Measurements from ENCODE around the gene KLK4. TPM values are rescaled to one million over a fixed set of nuclear protein-coding genes. Genes with fewer than 3 reads are reported as not detected.

The KLK4 gene
- total and polyA plus RNA-seq, 4 donors, result 0.03 to 0.26 TPM; not detected in 2

- H3K9me3 ChIP-seq (ENCODE audit: control insufficient read depth in 4 of 4, insufficient read depth in 3 of 4, low read length in 3 of 4), result no peaks in the 10 kb centered on the region
- no peak overlapping the region for H3K9ac ChIP-seq (ENCODE audit: insufficient read depth in 1 of 2, low read length in 2 of 2)
- H3K27ac ChIP-seq (ENCODE audit: low read depth in 1 of 2, low read length in 1 of 2), result no peak overlapping the region
- no peaks in the 10 kb centered on the region for H3K36me3 ChIP-seq (ENCODE audit: control insufficient read depth in 4 of 4, insufficient read depth in 4 of 4, low read length in 4 of 4)
- TF ChIP-seq CTCF (IDR thresholded peaks at IDR 0.05; ENCODE audit: control extremely low read depth, extremely low read depth), result no peak
- H3K4me1 ChIP-seq (ENCODE audit: control insufficient read depth in 5 of 5, insufficient read depth in 5 of 5, low read length in 5 of 5), result no peaks in the 10 kb centered on the region
- H3K4me3 ChIP-seq, result no peak overlapping the region
- WGBS, 2 donors, result 62 to 73% methylated on average over 4 of the region's 4 CpGs
- peaks cover 0 to 15% (median 2%) of the 10 kb centered on the region in 3 donors for H3K27me3 ChIP-seq (ENCODE audit: control insufficient read depth in 3 of 3, insufficient read depth in 3 of 3, low read length in 2 of 3)
- ATAC-seq (ENCODE audit: insufficient read depth, low FRiP score) (no peak), DNase-seq (no peak)
Observed at GRCh38 chr19:50932690-50933083, 21.5 kb upstream of the KLK4 start.

DNA sequence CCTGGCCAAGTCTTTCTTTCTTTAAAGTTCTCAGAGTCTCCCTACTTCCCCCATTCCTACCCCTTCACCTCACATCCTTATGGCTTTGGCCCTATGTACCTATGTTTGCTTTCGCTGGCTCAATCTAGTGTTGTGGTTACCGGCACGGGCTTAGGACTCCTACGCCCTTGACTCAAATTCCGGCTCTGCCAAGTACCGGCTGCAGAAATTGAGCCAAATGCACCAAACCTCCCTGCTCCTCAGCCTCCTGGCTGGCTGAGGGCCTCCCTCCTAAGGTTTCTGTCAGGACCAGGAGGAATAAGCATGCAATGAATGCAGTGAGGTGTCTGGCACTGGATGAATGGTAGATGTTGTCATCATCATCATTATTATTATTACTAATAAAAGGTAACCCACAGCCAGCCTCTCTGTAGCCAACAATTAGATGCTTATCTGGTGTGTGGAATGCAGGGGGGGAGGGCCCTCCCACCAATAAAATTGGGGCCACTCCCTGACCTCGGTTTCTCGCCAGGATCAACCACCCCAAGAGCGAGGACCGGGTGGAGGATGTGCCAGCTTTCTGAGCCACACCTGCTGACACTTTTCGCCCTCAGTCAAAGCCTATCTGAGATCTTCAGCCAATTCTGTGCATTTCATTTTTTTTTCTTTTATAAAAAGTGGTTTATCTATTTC lies 21.0 kb upstream of the KLK4 start:
- 75 to 84% methylated on average over 11 of the region's 11 CpGs for WGBS, 2 donors
- ATAC-seq (ENCODE audit: insufficient read depth, low FRiP score), result no peak
- no peak for DNase-seq
- Histone ChIP-seq H3K27me3 (ENCODE audit: control insufficient read depth in 3 of 3, insufficient read depth in 3 of 3, low read length in 2 of 3) (peaks cover 0 to 17% (median 2%) of the 10 kb centered on the region in 3 donors), H3K9me3 (ENCODE audit: control insufficient read depth in 4 of 4, insufficient read depth in 3 of 4, low read length in 3 of 4) (no peaks in the 10 kb centered on the region), H3K9ac (ENCODE audit: insufficient read depth in 1 of 2, low read length in 2 of 2) (no peak overlapping the region), H3K27ac (ENCODE audit: low read depth in 1 of 2, low read length in 1 of 2) (no peak overlapping the region), H3K4me1 (ENCODE audit: control insufficient read depth in 5 of 5, insufficient read depth in 5 of 5, low read length in 5 of 5) (no peaks in the 10 kb centered on the region), H3K4me3 (no peak overlapping the region), H3K36me3 (ENCODE audit: control insufficient read depth in 4 of 4, insufficient read depth in 4 of 4, low read length in 4 of 4) (no peaks in the 10 kb centered on the region)
- TF ChIP-seq CTCF (IDR thresholded peaks at IDR 0.05; ENCODE audit: control extremely low read depth, extremely low read depth), result no peak

DNA sequence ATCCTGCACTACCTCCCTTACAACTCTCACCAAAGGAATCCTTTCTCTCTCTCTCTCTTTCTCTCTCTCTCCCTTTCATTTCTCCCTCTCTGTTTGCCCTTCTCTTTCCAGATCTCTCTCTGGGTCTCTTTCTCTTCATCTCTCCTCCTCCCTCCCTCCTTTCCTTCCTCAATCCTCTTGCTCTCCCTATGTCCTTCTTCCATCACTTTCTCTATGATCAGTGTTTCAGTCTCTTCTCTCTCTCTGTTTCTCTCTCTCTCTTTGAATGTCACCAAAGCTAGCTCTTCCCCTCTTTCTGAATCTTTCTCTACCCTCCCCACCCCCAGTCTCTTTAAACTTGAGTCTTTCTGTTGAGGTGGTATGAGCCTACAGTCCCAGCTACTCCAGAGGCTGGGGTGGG lies 19.8 kb upstream of the KLK4 start:
- Histone ChIP-seq H3K9ac (ENCODE audit: insufficient read depth in 1 of 2, low read length in 2 of 2) (no peak overlapping the region), H3K4me1 (ENCODE audit: control insufficient read depth in 5 of 5, insufficient read depth in 5 of 5, low read length in 5 of 5) (no peaks in the 10 kb centered on the region), H3K27me3 (ENCODE audit: control insufficient read depth in 3 of 3, insufficient read depth in 3 of 3, low read length in 2 of 3) (peaks cover 0 to 17% (median 2%) of the 10 kb centered on the region in 3 donors), H3K27ac (ENCODE audit: low read depth in 1 of 2, low read length in 1 of 2) (no peak overlapping the region), H3K9me3 (ENCODE audit: control insufficient read depth in 4 of 4, insufficient read depth in 3 of 4, low read length in 3 of 4) (no peaks in the 10 kb centered on the region), H3K36me3 (ENCODE audit: control insufficient read depth in 4 of 4, insufficient read depth in 4 of 4, low read length in 4 of 4) (no peaks in the 10 kb centered on the region), H3K4me3 (no peak overlapping the region)
- no peak for TF ChIP-seq CTCF (IDR thresholded peaks at IDR 0.05; ENCODE audit: control extremely low read depth, extremely low read depth)
- ATAC-seq (ENCODE audit: insufficient read depth, low FRiP score) (no peak), DNase-seq (no peak)

GRCh38 chr19:50928831-50929230 lies 17.6 kb upstream of the KLK4 start:
- no peak overlapping the region for H3K27ac ChIP-seq (ENCODE audit: low read depth in 1 of 2, low read length in 1 of 2)
- no peak overlapping the region for H3K9ac ChIP-seq (ENCODE audit: insufficient read depth in 1 of 2, low read length in 2 of 2)
- no peaks in the 10 kb centered on the region for H3K36me3 ChIP-seq (ENCODE audit: control insufficient read depth in 4 of 4, insufficient read depth in 4 of 4, low read length in 4 of 4)
- H3K4me3 ChIP-seq, result no peak overlapping the region
- WGBS, 2 donors, result 77 to 82% methylated on average over 5 of the region's 5 CpGs
- TF ChIP-seq CTCF (IDR thresholded peaks at IDR 0.05; ENCODE audit: control extremely low read depth, extremely low read depth), result no peak
- ATAC-seq (ENCODE audit: insufficient read depth, low FRiP score) (no peak), DNase-seq (no peak)
- no peaks in the 10 kb centered on the region for H3K9me3 ChIP-seq (ENCODE audit: control insufficient read depth in 4 of 4, insufficient read depth in 3 of 4, low read length in 3 of 4)
- H3K27me3 ChIP-seq (ENCODE audit: control insufficient read depth in 3 of 3, insufficient read depth in 3 of 3, low read length in 2 of 3), result peaks cover 0 to 13% (median 2%) of the 10 kb centered on the region in 3 donors
- no peaks in the 10 kb centered on the region for H3K4me1 ChIP-seq (ENCODE audit: control insufficient read depth in 5 of 5, insufficient read depth in 5 of 5, low read length in 5 of 5)

All from lung (tissue), 12 donors.